HCT116 (cell line): ENCODE data around the gene ANKRD24.

Source experiments
- CEBPB ChIP-seq: IDR thresholded peaks from 2 replicates; pipeline ENCODE4 v1.6.1; 2012; ENCODE audit warnings: low read depth
- TF ChIP-seq, protein P1 (sequence below): IDR thresholded peaks from 2 replicates; pipeline ENCODE4 v1.6.1; 2012; ENCODE audit warnings: low read depth
- TF ChIP-seq, protein P2 (sequence below): IDR thresholded peaks from 2 replicates; pipeline ENCODE4 v1.6.1; 2012

DNA sequence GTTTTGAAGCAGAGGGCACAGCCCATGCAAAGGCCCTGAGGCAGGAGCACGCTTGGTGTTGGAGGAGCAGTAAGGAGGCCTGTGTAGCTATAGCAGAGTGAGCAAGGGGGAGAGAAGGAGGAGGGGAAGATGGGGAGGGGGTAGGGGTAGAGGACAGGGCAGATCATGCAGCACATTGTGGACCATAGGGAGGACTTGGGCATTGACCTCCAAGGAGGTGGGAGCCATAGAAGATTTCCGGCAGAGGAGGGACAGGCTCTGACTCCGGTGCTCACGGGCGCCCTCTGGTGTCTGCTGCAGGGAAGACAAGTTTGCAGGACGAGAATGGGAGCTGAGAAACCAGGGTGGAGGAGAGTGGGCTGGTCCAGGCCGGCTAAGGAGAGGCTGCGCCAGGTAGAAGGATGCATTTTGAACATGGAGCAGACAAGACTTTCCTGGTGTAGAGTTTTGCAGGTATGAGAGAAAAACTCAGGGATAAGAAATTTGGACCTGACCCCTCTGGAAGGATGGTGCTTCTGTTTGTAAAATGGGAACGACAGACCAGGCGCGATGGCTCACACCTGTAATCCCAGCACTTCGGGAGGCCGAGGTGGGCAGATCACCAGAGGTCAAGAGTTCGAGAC lies 42.8 kb upstream of the ANKRD24 start:
- TF ChIP-seq, protein P1, sequence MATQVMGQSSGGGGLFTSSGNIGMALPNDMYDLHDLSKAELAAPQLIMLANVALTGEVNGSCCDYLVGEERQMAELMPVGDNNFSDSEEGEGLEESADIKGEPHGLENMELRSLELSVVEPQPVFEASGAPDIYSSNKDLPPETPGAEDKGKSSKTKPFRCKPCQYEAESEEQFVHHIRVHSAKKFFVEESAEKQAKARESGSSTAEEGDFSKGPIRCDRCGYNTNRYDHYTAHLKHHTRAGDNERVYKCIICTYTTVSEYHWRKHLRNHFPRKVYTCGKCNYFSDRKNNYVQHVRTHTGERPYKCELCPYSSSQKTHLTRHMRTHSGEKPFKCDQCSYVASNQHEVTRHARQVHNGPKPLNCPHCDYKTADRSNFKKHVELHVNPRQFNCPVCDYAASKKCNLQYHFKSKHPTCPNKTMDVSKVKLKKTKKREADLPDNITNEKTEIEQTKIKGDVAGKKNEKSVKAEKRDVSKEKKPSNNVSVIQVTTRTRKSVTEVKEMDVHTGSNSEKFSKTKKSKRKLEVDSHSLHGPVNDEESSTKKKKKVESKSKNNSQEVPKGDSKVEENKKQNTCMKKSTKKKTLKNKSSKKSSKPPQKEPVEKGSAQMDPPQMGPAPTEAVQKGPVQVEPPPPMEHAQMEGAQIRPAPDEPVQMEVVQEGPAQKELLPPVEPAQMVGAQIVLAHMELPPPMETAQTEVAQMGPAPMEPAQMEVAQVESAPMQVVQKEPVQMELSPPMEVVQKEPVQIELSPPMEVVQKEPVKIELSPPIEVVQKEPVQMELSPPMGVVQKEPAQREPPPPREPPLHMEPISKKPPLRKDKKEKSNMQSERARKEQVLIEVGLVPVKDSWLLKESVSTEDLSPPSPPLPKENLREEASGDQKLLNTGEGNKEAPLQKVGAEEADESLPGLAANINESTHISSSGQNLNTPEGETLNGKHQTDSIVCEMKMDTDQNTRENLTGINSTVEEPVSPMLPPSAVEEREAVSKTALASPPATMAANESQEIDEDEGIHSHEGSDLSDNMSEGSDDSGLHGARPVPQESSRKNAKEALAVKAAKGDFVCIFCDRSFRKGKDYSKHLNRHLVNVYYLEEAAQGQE: no peak
- TF ChIP-seq CEBPB: no peak
- TF ChIP-seq, protein P2, sequence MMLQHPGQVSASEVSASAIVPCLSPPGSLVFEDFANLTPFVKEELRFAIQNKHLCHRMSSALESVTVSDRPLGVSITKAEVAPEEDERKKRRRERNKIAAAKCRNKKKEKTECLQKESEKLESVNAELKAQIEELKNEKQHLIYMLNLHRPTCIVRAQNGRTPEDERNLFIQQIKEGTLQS: no peak
